Calu3 (cell line): ENCODE data around the gene CDK14. TPM values are rescaled to one million over a fixed set of nuclear protein-coding genes. Genes with fewer than 3 reads are reported as not detected.

ENCODE experiments used
- BruUV-seq: library from RNA; stranded (reverse); fragments of 400-500 nt; replicated peaks from 2 replicates; lab custom pipeline; 2021; lab: Mats Ljungman, UMichigan
- CTCF ChIA-PET: fragments of 300-600 bp; sonication (Branson Sonifier 250); formaldehyde crosslinking; loops from one replicate; lab custom pipeline; 2022; ENCODE audit warnings: antibody characterized with exemption; lab: Charles Lee
- DNase-seq: peaks from one replicate; pipeline ENCODE4 v3.0.0; 2022
- H3K27ac Mint-ChIP-seq: one replicate; pipeline ENCODE4 v1.8.0; 2022; ENCODE audit warnings: mixed read lengths; ENCODE audit not compliant: unreplicated experiment
- H3K27me3 Mint-ChIP-seq: one replicate; pipeline ENCODE4 v1.8.0; 2022; ENCODE audit warnings: mixed read lengths; ENCODE audit not compliant: unreplicated experiment
- H3K36me3 Mint-ChIP-seq: one replicate; pipeline ENCODE4 v1.8.0; 2022; ENCODE audit warnings: mild to moderate bottlenecking, moderate library complexity, mixed read lengths; ENCODE audit not compliant: insufficient read depth, unreplicated experiment
- H3K4me1 Mint-ChIP-seq: one replicate; pipeline ENCODE4 v1.8.0; 2022; ENCODE audit warnings: mild to moderate bottlenecking, low read depth, mixed read lengths; ENCODE audit not compliant: unreplicated experiment
- H3K4me3 Mint-ChIP-seq: one replicate; pipeline ENCODE4 v1.8.0; 2022; ENCODE audit warnings: mild to moderate bottlenecking, low read depth, moderate library complexity, mixed read lengths; ENCODE audit not compliant: unreplicated experiment
- H3K9me3 Mint-ChIP-seq: one replicate; pipeline ENCODE4 v1.8.0; 2022; ENCODE audit warnings: low read depth, mixed read lengths; ENCODE audit not compliant: unreplicated experiment
- intact Hi-C: fragments of 100-400 bp; cut with micrococcal nuclease; formaldehyde crosslinking; loops from one replicate; pipeline ENCODE4 v1.10.0; 2022; ENCODE audit not compliant: unreplicated experiment
- total RNA-seq: library from RNA; stranded (reverse); gene quantifications from 2 replicates; pipeline ENCODE4 v1.2.3, GENCODE V29; 2022
- TF ChIP-seq, protein P1 (sequence below): fragments of 200-600 bp; IDR thresholded peaks from one replicate; pipeline ENCODE4 v1.8.0; 2022; ENCODE audit warnings: antibody characterized with exemption; ENCODE audit not compliant: unreplicated experiment

Gene CDK14
- total RNA-seq, 1 experiment from 2014 or later: 29.4 TPM

DNA sequence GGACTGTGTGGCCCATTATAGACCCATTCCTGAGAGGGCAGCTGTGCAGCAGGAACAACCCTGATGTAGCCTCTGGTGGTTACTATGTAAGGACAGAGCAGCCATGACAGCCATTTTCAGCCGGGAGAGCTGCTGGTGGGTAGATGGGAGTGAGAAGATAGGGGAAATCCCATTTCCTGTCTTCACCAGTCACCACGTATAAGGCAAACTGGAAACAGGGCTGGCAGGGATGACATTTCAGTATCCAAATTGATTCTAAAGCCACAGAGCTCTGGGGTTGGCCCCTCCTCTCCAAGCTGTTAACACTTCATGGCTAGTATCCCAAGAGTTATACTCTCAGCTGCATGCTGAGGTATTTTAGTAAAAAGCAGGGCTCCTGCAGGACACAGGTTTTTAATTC lies 652.9 kb downstream of the CDK14 start:
- DNase-seq: no peak
- no peaks in the 10 kb centered on the region for H3K36me3 Mint-ChIP-seq
- H3K27me3 Mint-ChIP-seq: no peaks in the 10 kb centered on the region
- no peaks in the 10 kb centered on the region for H3K9me3 Mint-ChIP-seq
- TF ChIP-seq, protein P1, sequence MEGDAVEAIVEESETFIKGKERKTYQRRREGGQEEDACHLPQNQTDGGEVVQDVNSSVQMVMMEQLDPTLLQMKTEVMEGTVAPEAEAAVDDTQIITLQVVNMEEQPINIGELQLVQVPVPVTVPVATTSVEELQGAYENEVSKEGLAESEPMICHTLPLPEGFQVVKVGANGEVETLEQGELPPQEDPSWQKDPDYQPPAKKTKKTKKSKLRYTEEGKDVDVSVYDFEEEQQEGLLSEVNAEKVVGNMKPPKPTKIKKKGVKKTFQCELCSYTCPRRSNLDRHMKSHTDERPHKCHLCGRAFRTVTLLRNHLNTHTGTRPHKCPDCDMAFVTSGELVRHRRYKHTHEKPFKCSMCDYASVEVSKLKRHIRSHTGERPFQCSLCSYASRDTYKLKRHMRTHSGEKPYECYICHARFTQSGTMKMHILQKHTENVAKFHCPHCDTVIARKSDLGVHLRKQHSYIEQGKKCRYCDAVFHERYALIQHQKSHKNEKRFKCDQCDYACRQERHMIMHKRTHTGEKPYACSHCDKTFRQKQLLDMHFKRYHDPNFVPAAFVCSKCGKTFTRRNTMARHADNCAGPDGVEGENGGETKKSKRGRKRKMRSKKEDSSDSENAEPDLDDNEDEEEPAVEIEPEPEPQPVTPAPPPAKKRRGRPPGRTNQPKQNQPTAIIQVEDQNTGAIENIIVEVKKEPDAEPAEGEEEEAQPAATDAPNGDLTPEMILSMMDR: no peak
- CTCF ChIA-PET: interaction anchor here (1.2 kb wide), 1 partner anchor 9 kb away, joined by 6 read pairs; no protein-coding TSS in a partner anchor
- H3K27ac Mint-ChIP-seq: no peak overlapping the region
- intact Hi-C loops: no loop called here
- BruUV-seq: no TSS peak
- H3K4me3 Mint-ChIP-seq: no peak overlapping the region
- H3K4me1 Mint-ChIP-seq: peaks cover 10% of the 10 kb centered on the region

DNA sequence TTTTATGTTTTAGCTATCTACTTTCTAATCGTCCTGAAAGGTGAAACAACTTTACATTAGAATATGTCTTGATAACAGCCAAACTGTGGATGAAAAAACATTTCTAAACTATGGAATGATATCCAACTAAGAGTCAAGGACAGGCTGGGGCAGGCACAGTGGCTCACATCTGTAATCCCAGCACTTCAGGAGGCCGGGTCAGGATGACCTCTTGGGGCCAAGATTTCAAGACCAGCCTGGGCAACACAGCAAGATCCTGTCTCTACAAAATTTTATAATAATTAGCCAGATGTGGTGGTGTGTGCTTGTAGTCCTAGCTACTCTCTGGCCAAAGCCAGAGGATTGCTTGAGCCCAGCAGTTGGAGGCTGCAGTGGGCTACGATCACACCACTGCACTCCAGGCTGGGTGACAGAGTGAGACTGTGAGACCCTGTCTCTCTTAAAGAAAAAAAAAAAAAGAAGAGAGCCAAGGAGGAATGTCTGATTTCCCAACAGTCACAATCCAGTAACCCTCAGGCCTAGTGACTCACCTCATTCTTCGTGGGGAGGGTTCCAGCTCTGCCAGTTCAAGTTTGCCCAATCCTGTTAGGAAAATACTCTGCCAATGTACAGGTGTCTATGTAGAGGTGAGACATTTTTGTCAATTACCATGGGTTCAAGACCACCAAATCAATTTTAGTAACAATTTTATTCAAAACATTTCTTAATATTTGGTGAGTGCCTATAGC lies 653.5 kb downstream of the CDK14 start:
- Mint-ChIP-seq H3K36me3 (no peaks in the 10 kb centered on the region), H3K4me3 (no peak overlapping the region), H3K9me3 (no peaks in the 10 kb centered on the region), H3K27ac (no peak overlapping the region), H3K27me3 (no peaks in the 10 kb centered on the region), H3K4me1 (peaks cover 10% of the 10 kb centered on the region)
- BruUV-seq: no TSS peak
- CTCF ChIA-PET: interaction anchor here (1.2 kb wide), 1 partner anchor 10 kb away, joined by 6 read pairs; no protein-coding TSS in a partner anchor
- intact Hi-C loops: no loop called here
- peak; percentile 25 for DNase-seq
- TF ChIP-seq, protein P1: no peak

DNA sequence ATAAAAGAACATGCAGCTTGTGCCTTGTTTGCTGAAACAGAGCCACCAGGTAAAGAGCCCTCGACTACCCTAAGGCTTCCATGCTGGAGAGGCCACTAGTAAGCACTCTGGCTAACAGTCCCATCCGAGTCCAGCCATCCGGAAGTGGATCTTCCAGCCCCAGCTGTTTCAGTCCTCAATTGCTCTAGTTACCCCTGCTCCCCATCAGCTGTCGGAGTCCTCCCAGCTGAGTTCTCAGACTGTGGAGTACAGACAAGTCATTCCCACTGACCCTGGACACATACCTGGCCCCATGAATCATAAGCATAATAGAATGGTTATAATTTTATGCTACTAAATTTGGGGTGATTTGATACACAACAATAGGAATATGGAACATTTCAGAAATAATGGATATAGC lies 654.6 kb downstream of the CDK14 start:
- no TSS peak for BruUV-seq
- Mint-ChIP-seq H3K4me1 (peaks cover 10% of the 10 kb centered on the region), H3K27me3 (peaks cover 2% of the 10 kb centered on the region), H3K4me3 (no peak overlapping the region), H3K9me3 (peaks cover 3% of the 10 kb centered on the region), H3K27ac (no peak overlapping the region), H3K36me3 (no peaks in the 10 kb centered on the region)
- intact Hi-C loops: no loop called here
- CTCF ChIA-PET: no interaction called here
- TF ChIP-seq, protein P1: no peak
- DNase-seq: no peak

DNA sequence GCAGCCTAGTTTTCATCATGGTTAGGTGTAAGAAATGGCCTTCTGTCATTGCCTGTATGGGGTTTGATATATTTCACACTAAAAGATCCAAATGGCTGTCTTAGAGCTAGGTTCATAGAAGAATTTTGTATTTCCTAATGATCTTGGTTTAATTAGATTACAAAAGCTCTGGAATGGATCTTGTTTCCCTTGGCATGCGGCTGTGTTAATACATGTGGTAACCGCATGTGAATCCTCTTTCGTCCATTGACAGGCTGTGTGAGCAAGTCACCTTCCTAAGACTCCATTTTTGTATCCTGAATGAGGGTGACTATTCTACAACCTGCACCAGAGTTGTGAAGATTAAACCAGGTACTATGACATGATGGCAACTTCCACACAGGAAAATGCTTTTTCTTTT lies 655.8 kb downstream of the CDK14 start:
- Mint-ChIP-seq H3K9me3 (peaks cover 4% of the 10 kb centered on the region), H3K4me1 (peaks cover 10% of the 10 kb centered on the region), H3K27ac (no peak overlapping the region), H3K27me3 (peaks cover 13% of the 10 kb centered on the region), H3K36me3 (no peaks in the 10 kb centered on the region), H3K4me3 (no peak overlapping the region)
- BruUV-seq: no TSS peak
- CTCF ChIA-PET: no interaction called here
- intact Hi-C loops: no loop called here
- DNase-seq: no peak
- TF ChIP-seq, protein P1: no peak

Other genes starting within 250 kb of the CDK14 start
- gene GTPBP10, start 249.6 kb upstream of the CDK14 start, total RNA-seq: 22.5 and 25.0 TPM in 2 replicates
- 37.3 and 42.5 TPM in 2 replicates for gene CLDN12, start 192.9 kb upstream of the CDK14 start, total RNA-seq
- not detected in 2 replicates for gene PTTG1IP2, start 126.7 kb upstream of the CDK14 start, total RNA-seq